ENCODE measurements around the gene CCR5. TPM values are rescaled to one million over a fixed set of nuclear protein-coding genes. Genes with fewer than 3 reads are reported as not detected.

Gene CCR5
- total RNA-seq, 1 experiment from 2014 or later, result not detected

- RAD21 ChIA-PET (ENCODE audit: low non-redundant PET in 1 of 2, low total read pairs in 2 of 2, uncharacterized antibody in 2 of 2, unreplicated experiment in 2 of 2), result no interaction called here
- H3K9me2 ChIP-seq (ENCODE audit: insufficient read depth), result no peaks in the 10 kb centered on the region
- H3K27ac ChIP-seq (ENCODE audit: low read depth, low read length), result no peak overlapping the region
- H3K79me2 ChIP-seq (ENCODE audit: insufficient read depth, low read length), result no peaks in the 10 kb centered on the region
- H3K9me3 ChIP-seq (ENCODE audit: control insufficient read depth in 1 of 2, insufficient read depth in 1 of 2, low read depth in 1 of 2, low read length in 2 of 2), result no peaks in the 10 kb centered on the region
- H3K36me3 ChIP-seq (ENCODE audit: control insufficient read depth in 1 of 2, insufficient read depth in 2 of 2, low read length in 2 of 2), result no peaks in the 10 kb centered on the region
- intact Hi-C loops (cut with micrococcal nuclease), result no loop called here
- POLR2A ChIA-PET, result no interaction called here
- no peak overlapping the region for H3K4me2 ChIP-seq (ENCODE audit: low read length)
- H3K4me3 ChIP-seq (replicated peaks in 1 of 2; ENCODE audit: low read depth in 1 of 2, low read length in 2 of 2), result no peak overlapping the region
- TF ChIP-seq TCF7L2 (IDR thresholded peaks at IDR 0.05; ENCODE audit: borderline replicate concordance, extremely low read depth, insufficient read depth, insufficient read length) (no peak), CEBPB (IDR thresholded peaks at IDR 0.05; ENCODE audit: low read depth) (no peak), EGR1 (IDR thresholded peaks at IDR 0.05; ENCODE audit: low read depth) (no peak), POLR2A (IDR thresholded peaks at IDR 0.05; ENCODE audit: borderline replicate concordance, extremely low read depth, insufficient read depth, insufficient read length) (no peak), ELF1 (IDR thresholded peaks at IDR 0.05; ENCODE audit: borderline replicate concordance, low read depth) (no peak), POLR2AphosphoS5 (IDR thresholded peaks at IDR 0.05; ENCODE audit: low read depth, low read length) (no peak), FOSL1 (IDR thresholded peaks at IDR 0.05; ENCODE audit: low read depth) (no peak), REST (IDR thresholded peaks at IDR 0.05; ENCODE audit: low read depth) (no peak), YY1 (IDR thresholded peaks at IDR 0.05; ENCODE audit: extremely low read depth, insufficient replicate concordance, low read depth, low read length) (no peak), CTCF (IDR thresholded peaks at IDR 0.05 in 2 of 3, conservative IDR thresholded peaks at IDR 0.05 in 1 of 3; ENCODE audit: borderline replicate concordance in 1 of 3, insufficient read depth in 1 of 3, low read depth in 2 of 3, low read length in 2 of 3) (no peak), ZFX (IDR thresholded peaks at IDR 0.05) (no peak), EZH2phosphoT487 (IDR thresholded peaks at IDR 0.05; ENCODE audit: borderline replicate concordance) (no peak), ATF3 (IDR thresholded peaks at IDR 0.05) (no peak), ZNF274 (IDR thresholded peaks at IDR 0.05; ENCODE audit: low read depth, low read length) (no peak), SRF (IDR thresholded peaks at IDR 0.05; ENCODE audit: low read depth) (no peak), EZH2 (IDR thresholded peaks at IDR 0.05) (no peak), SP1 (IDR thresholded peaks at IDR 0.05; ENCODE audit: low read depth) (no peak), SIN3A (IDR thresholded peaks at IDR 0.05; ENCODE audit: low read depth) (no peak), RAD21 (IDR thresholded peaks at IDR 0.05; ENCODE audit: low read depth) (no peak)
- ATAC-seq, result no peak
- no peak for DNase-seq (ENCODE audit: low read depth, low spot score)
- H4K20me1 ChIP-seq (ENCODE audit: insufficient read depth), result no peaks in the 10 kb centered on the region
- no peak overlapping the region for H2AFZ ChIP-seq (ENCODE audit: low read depth, low read length, poor library complexity, severe bottlenecking)
- H3K9ac ChIP-seq (ENCODE audit: low read length), result no peak overlapping the region
- no TSS peak for BruUV-seq (replicated peaks)
- H3K4me1 ChIP-seq (ENCODE audit: control insufficient read depth in 1 of 2, insufficient read depth in 2 of 2, low read length in 2 of 2), result no peaks in the 10 kb centered on the region
- CTCF ChIA-PET, result no interaction called here
- H3K27me3 ChIP-seq (ENCODE audit: insufficient read depth, low read length), result no peaks in the 10 kb centered on the region
Observed at GRCh38 chr3:46324036-46324435, 46.7 kb upstream of the CCR5 start.

Measured in HCT116 (cell line).